Panc1 (cell line): ENCODE results near the gene AMPD1.

Experiments
- CTCF ChIP-seq: fragments of 450-650 bp; IDR thresholded peaks from 2 replicates; pipeline ENCODE4 v1.5.1; 2017; ENCODE audit warnings: mild to moderate bottlenecking
- POLR2AphosphoS5 ChIP-seq: IDR thresholded peaks from 2 replicates; pipeline ENCODE4 v1.6.1; 2012; ENCODE audit warnings: mild to moderate bottlenecking, low read depth, low read length, moderate library complexity
- REST ChIP-seq, 2 experiments: IDR thresholded peaks; 2 replicates each; pipeline ENCODE4 v1.6.1; 2011 to 2012; ENCODE audit warnings: low read depth in 2 of 2, control low read depth in 1 of 2, low read length in 1 of 2, mild to moderate bottlenecking in 1 of 2, moderate library complexity in 1 of 2; ENCODE audit not compliant: insufficient read depth in 1 of 2
- SIN3A ChIP-seq: IDR thresholded peaks from 2 replicates; pipeline ENCODE4 v1.6.1; 2012; ENCODE audit warnings: low read depth, mild to moderate bottlenecking, low read length, moderate library complexity, borderline replicate concordance; ENCODE audit not compliant: insufficient read depth
- TCF7L2 ChIP-seq: IDR thresholded peaks from 2 replicates; pipeline ENCODE4 v1.6.1; 2011; ENCODE audit warnings: mild to moderate bottlenecking, low read depth, low read length, inconsistent platforms

GRCh38 chr1:114651893-114652292 is 43.5 kb downstream of the AMPD1 start:
- TF ChIP-seq CTCF (no peak), POLR2AphosphoS5 (no peak), REST (IDR thresholded peaks at IDR 0.05; ENCODE audit: insufficient read depth in 1 of 2, low read depth in 2 of 2, low read length in 1 of 2) (no peak), SIN3A (no peak), TCF7L2 (no peak)
